GM15510 (cell line): Measurements from ENCODE around the gene KCNS1.

Source experiments
- POLR2A ChIP-seq: IDR thresholded peaks from 3 replicates; pipeline ENCODE4 v1.6.1; 2011; ENCODE audit warnings: borderline replicate concordance; ENCODE audit not compliant: insufficient read length; ENCODE audit errors: extremely low read depth

Gene KCNS1

GRCh38 chr20:45094201-45094600 is 6.7 kb downstream of the KCNS1 start:
- TF ChIP-seq POLR2A, result no peak

GRCh38 chr20:45092898-45093297 is 8.0 kb downstream of the KCNS1 start:
- no peak for TF ChIP-seq POLR2A

- TF ChIP-seq POLR2A, result no peak
Measured at GRCh38 chr20:45091366-45091765, 9.6 kb downstream of the KCNS1 start.

- TF ChIP-seq POLR2A, result no peak
Measured at GRCh38 chr20:45090481-45090880, 10.4 kb downstream of the KCNS1 start.

- no peak for TF ChIP-seq POLR2A
Measured at GRCh38 chr20:45088247-45088646, 12.7 kb downstream of the KCNS1 start.

GRCh38 chr20:45087814-45088213 is 13.1 kb downstream of the KCNS1 start:
- TF ChIP-seq POLR2A, result no peak

- no peak for TF ChIP-seq POLR2A
Measured at GRCh38 chr20:45087097-45087790, 13.7 kb downstream of the KCNS1 start.

- TF ChIP-seq POLR2A, result no peak
Measured at GRCh38 chr20:45085867-45086266, 15.1 kb downstream of the KCNS1 start.

GRCh38 chr20:45085289-45085688 is 15.6 kb downstream of the KCNS1 start:
- no peak for TF ChIP-seq POLR2A

- no peak for TF ChIP-seq POLR2A
Measured at GRCh38 chr20:45083127-45083526, 17.8 kb downstream of the KCNS1 start.

GRCh38 chr20:45082468-45082867 is 18.5 kb downstream of the KCNS1 start:
- TF ChIP-seq POLR2A, result no peak

GRCh38 chr20:45080867-45081624 is 19.9 kb downstream of the KCNS1 start:
- TF ChIP-seq POLR2A, result no peak

GRCh38 chr20:45077559-45077958 is 23.4 kb downstream of the KCNS1 start:
- TF ChIP-seq POLR2A, result no peak

- no peak for TF ChIP-seq POLR2A
Measured at GRCh38 chr20:45073221-45073620, 27.7 kb downstream of the KCNS1 start.

- TF ChIP-seq POLR2A, result no peak
Measured at GRCh38 chr20:45072066-45072465, 28.9 kb downstream of the KCNS1 start.
